HG02885 (cell line): ENCODE measurements around the gene PIK3CA.
"Not testable (repeated sequence)": the region's sequence is repeated elsewhere in the genome, so short reads cannot be mapped to it uniquely, and the experiment has no call there.

Source experiments
- ATAC-seq: cut with Tn5 transposase; IDR thresholded peaks from one replicate; pipeline ENCODE4 v1.9.1; 2021; ENCODE audit warnings: mild to moderate bottlenecking; ENCODE audit not compliant: unreplicated experiment, poor library complexity

Gene PIK3CA

GRCh38 chr3:179147873-179148615, at the start of gene PIK3CA:
PIK3CA (plus strand) TSS chr3:179148357; CDS start chr3:179198826, 50,469 bp downstream.
- peak; percentile 73 for ATAC-seq

- no peak for ATAC-seq
Measured at GRCh38 chr3:179098388-179099077, 49.6 kb upstream of the PIK3CA start.

- ATAC-seq: no peak
Measured at GRCh38 chr3:179100652-179101051, 47.5 kb upstream of the PIK3CA start.

GRCh38 chr3:179105881-179106280, 42.3 kb upstream of the PIK3CA start:
- no peak for ATAC-seq

- ATAC-seq: no peak
Measured at GRCh38 chr3:179107617-179108016, 40.5 kb upstream of the PIK3CA start.

GRCh38 chr3:179108086-179108485, 40.1 kb upstream of the PIK3CA start:
- no peak for ATAC-seq

- ATAC-seq: no peak
Measured at GRCh38 chr3:179113903-179114302, 34.3 kb upstream of the PIK3CA start.

- ATAC-seq: not testable (repeated sequence)
Measured at GRCh38 chr3:179115444-179115843, 32.7 kb upstream of the PIK3CA start.

GRCh38 chr3:179116816-179117215, 31.3 kb upstream of the PIK3CA start:
- ATAC-seq: no peak

GRCh38 chr3:179132191-179132890, 15.8 kb upstream of the PIK3CA start:
- not testable (repeated sequence) for ATAC-seq

- ATAC-seq: no peak
Measured at GRCh38 chr3:179133575-179133974, 14.6 kb upstream of the PIK3CA start.

- ATAC-seq: no peak
Measured at GRCh38 chr3:179136195-179136594, 12.0 kb upstream of the PIK3CA start.

- ATAC-seq: no peak
Measured at GRCh38 chr3:179141890-179142289, 6.3 kb upstream of the PIK3CA start.

- ATAC-seq: peak; percentile 29
Measured at GRCh38 chr3:179146911-179147513, 1.1 kb upstream of the PIK3CA start.

GRCh38 chr3:179147514-179147872, 664 bp upstream of the PIK3CA start:
- ATAC-seq: peak; percentile 33

GRCh38 chr3:179148616-179149405, 654 bp downstream of the PIK3CA start:
- ATAC-seq: peak; percentile 27

GRCh38 chr3:179149406-179149867, 1.3 kb downstream of the PIK3CA start:
- ATAC-seq: peak; percentile 22

- no peak for ATAC-seq
Measured at GRCh38 chr3:179149951-179150350, 1.8 kb downstream of the PIK3CA start.

- ATAC-seq: no peak
Measured at GRCh38 chr3:179150610-179151009, 2.5 kb downstream of the PIK3CA start.

- ATAC-seq: no peak
Measured at GRCh38 chr3:179151474-179151873, 3.3 kb downstream of the PIK3CA start.
